Esophagus squamous epithelium (tissue), 5 donors: Measurements from ENCODE around the gene SLC1A3. TPM values are rescaled to one million over a fixed set of nuclear protein-coding genes. Genes with fewer than 3 reads are reported as not detected.
A peak's percentile ranks its signal among the peaks of the same experiment; 100 is the strongest.

ENCODE experiments used
- DNase-seq: peaks from one replicate; lab custom pipeline; 2025; lab: John Stamatoyannopoulos, UW
- H3K27ac ChIP-seq, 4 donors: fragments of 200-600 bp; sonication (generic); one replicate each; pipeline ENCODE4 v1.5.1; 2016 to 2019; ENCODE audit warnings: mild to moderate bottlenecking in 1 of 4
- H3K27me3 ChIP-seq, 4 donors: fragments of 200-600 bp; sonication (generic); 1 replicate in 3 of 4; 2 replicates in 1 of 4; pipeline versions ENCODE4 v1.5.1 to v1.6.0; 2017 to 2021; ENCODE audit warnings: antibody characterized with exemption in 1 of 4
- H3K36me3 ChIP-seq, 3 donors: fragments of 200-600 bp; sonication (generic); one replicate each; pipeline ENCODE4 v1.5.1; 2016 to 2019
- H3K4me1 ChIP-seq, 3 donors: fragments of 200-600 bp; sonication (generic); one replicate each; pipeline ENCODE4 v1.5.1; 2017 to 2019
- H3K4me3 ChIP-seq, 4 donors: fragments of 200-600 bp; sonication (generic); 1 replicate in 3 of 4; 2 replicates in 1 of 4; pipeline ENCODE4 v1.5.1; 2016 to 2019; ENCODE audit warnings: mild to moderate bottlenecking in 2 of 4, moderate library complexity in 1 of 4
- H3K9me3 ChIP-seq, 3 donors: fragments of 200-600 bp; sonication (generic); one replicate each; pipeline ENCODE4 v1.5.1; 2016 to 2019
- CTCF ChIP-seq, 6 experiments: fragments of 450-650 bp in 4 of 6; fragments of 200-600 bp in 2 of 6; sonication (generic) in 2 of 6; IDR thresholded peaks; one replicate each; pipeline ENCODE4 v1.5.1; 2016 to 2019; ENCODE audit warnings: antibody characterized with exemption in 6 of 6, mild to moderate bottlenecking in 4 of 6, moderate library complexity in 4 of 6
- POLR2A ChIP-seq, 4 donors: fragments of 450-650 bp; IDR thresholded peaks; one replicate each; pipeline ENCODE4 v1.6.1; 2017; ENCODE audit warnings: antibody characterized with exemption in 4 of 4, mild to moderate bottlenecking in 4 of 4, moderate library complexity in 3 of 4
- WGBS, 2 donors: methylation state at CpG; one replicate each; pipeline ENCODE4 v1.1.5; 2018; 5-methylcytosine and 5-hydroxymethylcytosine counted together
- intact Hi-C: fragments of 100-400 bp; cut with DNase I; formaldehyde crosslinking; loops from one replicate; pipeline ENCODE4 v1.15.0; 2022
- total RNA-seq, 4 donors: library from RNA; depleted of rRNA; stranded (reverse); fragments of >200 nt; gene quantifications; one replicate each; pipeline ENCODE4 v1.1.0, GENCODE V29; 2016
- donor health status: DM: yes; HTN: yes; CAD: no.

The SLC1A3 gene
- total RNA-seq, 4 donors from 2014 or later: 16.2 to 54.8 (median 31.4) TPM

- WGBS, 2 donors: 67 to 84% methylated on average over 5 of the region's 5 CpGs
- DNase-seq: no peak
These were observed 82.8 kb downstream of the SLC1A3 start for GRCh38 chr5:36689225-36689624.

GRCh38 chr5:36690041-36690961, 83.9 kb downstream of the SLC1A3 start:
- 2 to 6% methylated on average over 18 to 47 of the region's 50 CpGs for WGBS, 2 donors
- Histone ChIP-seq H3K9me3 (no peaks in the 10 kb centered on the region), H3K36me3 (no peaks in the 10 kb centered on the region), H3K4me3 (peak overlapping the region; percentile 46 to 73 (median 52)), H3K4me1 (peaks cover 4 to 37% (median 21%) of the 10 kb centered on the region in 3 donors), H3K27ac (peak overlapping the region; percentile 73 to 87 (median 86)), H3K27me3 (peaks cover 0 to 14% (median 0%) of the 10 kb centered on the region in 4 donors)
- peak; percentile 51 to 90 (median 78) for TF ChIP-seq CTCF (IDR thresholded peaks at IDR 0.05)
- no peak for TF ChIP-seq POLR2A (IDR thresholded peaks at IDR 0.05)
- intact Hi-C loops: loop anchor here (5.0 kb wide), 1 partner anchor 273 kb away; no protein-coding TSS in a partner anchor
- DNase-seq: no peak

More at GRCh38 chr5:36689225-36689624, 82.8 kb downstream of the SLC1A3 start:
- H3K36me3 ChIP-seq: peaks cover 0 to 2% (median 0%) of the 10 kb centered on the region in 3 donors
- H3K27ac ChIP-seq: peak overlapping the region in 1 of 4 donors; percentile 85
- no peaks in the 10 kb centered on the region for H3K9me3 ChIP-seq
- no peak overlapping the region for H3K4me3 ChIP-seq
- H3K4me1 ChIP-seq: peaks cover 4 to 37% (median 21%) of the 10 kb centered on the region in 3 donors
- intact Hi-C loops: no loop called here
- peaks cover 0 to 14% (median 0%) of the 10 kb centered on the region in 4 donors for H3K27me3 ChIP-seq
- TF ChIP-seq POLR2A (IDR thresholded peaks at IDR 0.05) (no peak), CTCF (IDR thresholded peaks at IDR 0.05) (no peak)

GRCh38 chr5:36691226-36691625, 84.8 kb downstream of the SLC1A3 start:
- DNase-seq: no peak
- peaks cover 4 to 37% (median 21%) of the 10 kb centered on the region in 3 donors for H3K4me1 ChIP-seq
- peak overlapping the region in 1 of 4 donors; percentile 10 for H3K27ac ChIP-seq
- no peak for TF ChIP-seq POLR2A (IDR thresholded peaks at IDR 0.05)
- TF ChIP-seq CTCF (IDR thresholded peaks at IDR 0.05): no peak
- intact Hi-C loops: loop anchor here (5.0 kb wide), 1 partner anchor 274 kb away; no protein-coding TSS in a partner anchor
- H3K27me3 ChIP-seq: peaks cover 0 to 14% (median 0%) of the 10 kb centered on the region in 4 donors
- H3K4me3 ChIP-seq: no peak overlapping the region
- no peaks in the 10 kb centered on the region for H3K9me3 ChIP-seq
- H3K36me3 ChIP-seq: no peaks in the 10 kb centered on the region

- intact Hi-C loops: loop anchor here (5.0 kb wide), 1 partner anchor 275 kb away; no protein-coding TSS in a partner anchor
- DNase-seq: no peak
- H3K36me3 ChIP-seq: no peaks in the 10 kb centered on the region
These were observed 85.4 kb downstream of the SLC1A3 start for GRCh38 chr5:36691696-36692371.

More at GRCh38 chr5:36691696-36692371, 85.4 kb downstream of the SLC1A3 start:
- Histone ChIP-seq H3K27me3 (peaks cover 0 to 14% (median 0%) of the 10 kb centered on the region in 4 donors), H3K4me3 (no peak overlapping the region), H3K4me1 (peaks cover 4 to 37% (median 21%) of the 10 kb centered on the region in 3 donors), H3K27ac (peak overlapping the region in 2 of 4 donors; percentile 10 to 13), H3K9me3 (no peaks in the 10 kb centered on the region)
- TF ChIP-seq CTCF (IDR thresholded peaks at IDR 0.05) (no peak), POLR2A (IDR thresholded peaks at IDR 0.05) (no peak)
- 43 to 55% methylated on average over 5 of the region's 5 CpGs for WGBS, 2 donors
